Neuron (in vitro differentiated cells): ENCODE results near the gene PPFIBP1.
"Not testable (repeated sequence)": the region's sequence is repeated elsewhere in the genome, so short reads cannot be mapped to it uniquely, and the experiment has no call there.

Experiments used
- H2AFZ ChIP-seq: one replicate; pipeline ENCODE4 v1.6.1; 2013; ENCODE audit warnings: low read depth, mild to moderate bottlenecking, inconsistent platforms, low read length, moderate library complexity
- H3K27me3 ChIP-seq: one replicate; pipeline ENCODE4 v1.6.1; 2013; ENCODE audit warnings: low read length; ENCODE audit not compliant: insufficient read depth
- H3K36me3 ChIP-seq: one replicate; pipeline ENCODE4 v1.6.1; 2013; ENCODE audit warnings: low read length; ENCODE audit not compliant: insufficient read depth
- H3K4me1 ChIP-seq: one replicate; pipeline ENCODE4 v1.6.1; 2013; ENCODE audit warnings: low read length; ENCODE audit not compliant: insufficient read depth
- H3K4me3 ChIP-seq: 2 replicates; pipeline ENCODE4 v1.5.1; 2013; ENCODE audit warnings: mild to moderate bottlenecking, low read length, moderate library complexity
- H3K9me3 ChIP-seq: one replicate; pipeline ENCODE4 v1.6.1; 2013; ENCODE audit warnings: low read length

The PPFIBP1 gene

GRCh38 chr12:27583057-27583797, 59.2 kb downstream of the PPFIBP1 start:
- Histone ChIP-seq H3K4me1 (no peaks in the 10 kb centered on the region), H3K36me3 (peaks cover 6% of the 10 kb centered on the region), H3K4me3 (no peak overlapping the region), H2AFZ (no peak overlapping the region), H3K9me3 (no peaks in the 10 kb centered on the region), H3K27me3 (no peaks in the 10 kb centered on the region)

- Histone ChIP-seq H3K36me3 (peaks cover 3% of the 10 kb centered on the region), H3K4me3 (no peak overlapping the region), H3K9me3 (no peaks in the 10 kb centered on the region), H2AFZ (no peak overlapping the region), H3K27me3 (no peaks in the 10 kb centered on the region), H3K4me1 (no peaks in the 10 kb centered on the region)
Measured at GRCh38 chr12:27583981-27584380, 60.0 kb downstream of the PPFIBP1 start.

GRCh38 chr12:27585739-27586265, 61.8 kb downstream of the PPFIBP1 start:
- Histone ChIP-seq H3K4me3 (no peak overlapping the region), H3K36me3 (no peaks in the 10 kb centered on the region), H3K27me3 (no peaks in the 10 kb centered on the region), H3K4me1 (no peaks in the 10 kb centered on the region), H2AFZ (no peak overlapping the region), H3K9me3 (no peaks in the 10 kb centered on the region)

GRCh38 chr12:27588075-27588730, 64.2 kb downstream of the PPFIBP1 start:
- H2AFZ ChIP-seq, H3K4me3 ChIP-seq: not testable (repeated sequence)

DNA sequence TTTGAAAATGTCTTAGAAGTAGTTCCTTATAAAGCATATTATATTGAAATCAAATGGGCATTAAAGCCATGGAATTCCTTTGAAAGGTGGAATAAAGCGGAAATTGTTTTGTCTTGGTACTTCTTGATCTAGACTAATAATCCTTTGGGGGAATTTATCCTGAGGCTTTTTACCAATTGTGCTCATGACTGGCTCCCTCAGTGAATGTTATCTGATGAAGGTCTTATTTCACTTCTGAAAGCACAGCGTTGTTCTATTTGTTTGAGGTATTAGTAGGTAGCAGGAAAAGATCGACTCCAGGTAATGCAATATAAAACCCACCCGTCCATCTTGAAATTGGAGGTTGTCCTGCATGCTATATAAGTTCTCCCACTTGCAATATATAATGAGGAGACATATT, 64.8 kb downstream of the PPFIBP1 start:
- Histone ChIP-seq H3K4me3 (no peak overlapping the region), H3K36me3 (no peaks in the 10 kb centered on the region), H2AFZ (no peak overlapping the region)

More at GRCh38 chr12:27588075-27588730, 64.2 kb downstream of the PPFIBP1 start:
- not testable (repeated sequence) for H3K27me3 ChIP-seq, H3K4me1 ChIP-seq, H3K9me3 ChIP-seq, H3K36me3 ChIP-seq

GRCh38 chr12:27589419-27589818, 65.4 kb downstream of the PPFIBP1 start:
- Histone ChIP-seq H3K4me3 (no peak overlapping the region), H3K4me1 (no peaks in the 10 kb centered on the region), H2AFZ (no peak overlapping the region), H3K27me3 (no peaks in the 10 kb centered on the region), H3K9me3 (no peaks in the 10 kb centered on the region), H3K36me3 (no peaks in the 10 kb centered on the region)

More for the DNA sequence above, 64.8 kb downstream of the PPFIBP1 start:
- no peaks in the 10 kb centered on the region for H3K4me1 ChIP-seq
- no peaks in the 10 kb centered on the region for H3K9me3 ChIP-seq
- H3K27me3 ChIP-seq: no peaks in the 10 kb centered on the region

DNA sequence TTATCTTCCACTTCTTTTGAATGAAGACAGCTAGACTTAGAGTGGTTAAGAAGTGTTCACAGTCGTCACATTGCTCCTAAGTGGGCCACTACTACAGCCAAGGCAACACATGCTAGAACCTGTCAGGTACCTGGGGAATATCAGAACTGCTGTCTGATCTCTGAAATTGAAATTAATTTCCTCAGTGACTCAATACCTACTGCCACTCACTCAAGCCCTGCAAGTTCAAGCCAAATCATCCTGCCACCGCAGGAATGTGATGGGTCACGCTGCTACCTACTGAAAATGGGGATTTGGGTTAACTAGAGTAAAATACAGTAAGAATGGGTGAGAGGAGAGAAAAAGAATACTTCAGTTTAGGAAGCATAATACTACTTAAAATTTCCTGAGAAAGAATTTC, 67.7 kb downstream of the PPFIBP1 start:
- H2AFZ ChIP-seq, H3K27me3 ChIP-seq, H3K4me1 ChIP-seq, H3K4me3 ChIP-seq, H3K9me3 ChIP-seq, H3K36me3 ChIP-seq: not testable (repeated sequence)

GRCh38 chr12:27592548-27592947, 68.5 kb downstream of the PPFIBP1 start:
- H2AFZ ChIP-seq: no peak overlapping the region

DNA sequence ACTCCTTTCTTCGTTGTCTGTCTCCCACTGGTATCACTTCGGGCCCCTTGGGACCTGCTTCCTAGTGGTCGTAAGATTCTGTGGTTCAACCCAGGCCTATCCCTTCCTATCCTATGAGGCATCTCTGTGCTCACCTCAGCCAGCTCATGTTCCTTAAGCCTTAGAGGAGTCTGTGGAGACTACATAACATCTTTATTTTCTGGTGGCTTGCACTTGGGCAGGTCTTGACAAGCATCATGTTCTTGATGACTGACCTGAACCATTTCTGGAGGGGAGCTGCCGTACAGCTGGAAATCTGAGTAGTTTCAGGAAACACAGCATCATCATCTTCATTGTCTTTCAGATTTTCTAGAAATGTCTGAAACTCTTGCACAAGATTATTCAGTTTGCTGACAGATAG, 69.3 kb downstream of the PPFIBP1 start:
- H3K9me3 ChIP-seq: no peaks in the 10 kb centered on the region
- H3K36me3 ChIP-seq: no peaks in the 10 kb centered on the region
- H3K27me3 ChIP-seq: no peaks in the 10 kb centered on the region
- H3K4me1 ChIP-seq: peaks cover 5% of the 10 kb centered on the region
- H3K4me3 ChIP-seq: no peak overlapping the region
- no peak overlapping the region for H2AFZ ChIP-seq

More at GRCh38 chr12:27592548-27592947, 68.5 kb downstream of the PPFIBP1 start:
- Histone ChIP-seq H3K27me3 (no peaks in the 10 kb centered on the region), H3K36me3 (no peaks in the 10 kb centered on the region), H3K4me1 (peaks cover 5% of the 10 kb centered on the region), H3K9me3 (no peaks in the 10 kb centered on the region), H3K4me3 (no peak overlapping the region)

- Histone ChIP-seq H3K4me3 (no peak overlapping the region), H3K27me3 (no peaks in the 10 kb centered on the region), H3K4me1 (peaks cover 5% of the 10 kb centered on the region), H3K9me3 (no peaks in the 10 kb centered on the region), H2AFZ (no peak overlapping the region), H3K36me3 (no peaks in the 10 kb centered on the region)
Measured at GRCh38 chr12:27595231-27595642, 71.2 kb downstream of the PPFIBP1 start.

DNA sequence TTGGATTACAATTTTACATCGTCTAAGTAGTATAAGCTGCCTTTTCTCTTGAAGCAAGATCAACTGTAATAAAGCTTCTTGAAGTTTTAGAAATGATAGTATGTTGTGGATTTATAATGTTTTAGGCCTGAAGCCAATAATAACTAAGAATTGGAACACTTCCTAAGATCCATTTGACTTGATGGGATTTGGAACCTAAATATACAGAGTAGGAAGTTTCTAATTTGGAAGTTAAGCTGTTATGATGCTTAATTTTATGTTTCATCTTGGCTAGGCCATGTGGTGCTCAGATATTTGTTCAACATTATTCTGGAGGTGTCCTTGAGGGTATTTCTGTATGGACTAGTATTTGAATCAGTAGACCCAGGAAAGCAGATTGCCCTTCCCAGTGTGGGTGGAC, 74.9 kb downstream of the PPFIBP1 start:
- H3K4me3 ChIP-seq, H3K9me3 ChIP-seq, H3K36me3 ChIP-seq: not testable (repeated sequence)

GRCh38 chr12:27601056-27601828, 77.2 kb downstream of the PPFIBP1 start:
- not testable (repeated sequence) for H3K4me1 ChIP-seq, H3K4me3 ChIP-seq, H3K36me3 ChIP-seq

More for the DNA sequence above, 74.9 kb downstream of the PPFIBP1 start:
- not testable (repeated sequence) for H3K4me1 ChIP-seq, H3K27me3 ChIP-seq, H2AFZ ChIP-seq

DNA sequence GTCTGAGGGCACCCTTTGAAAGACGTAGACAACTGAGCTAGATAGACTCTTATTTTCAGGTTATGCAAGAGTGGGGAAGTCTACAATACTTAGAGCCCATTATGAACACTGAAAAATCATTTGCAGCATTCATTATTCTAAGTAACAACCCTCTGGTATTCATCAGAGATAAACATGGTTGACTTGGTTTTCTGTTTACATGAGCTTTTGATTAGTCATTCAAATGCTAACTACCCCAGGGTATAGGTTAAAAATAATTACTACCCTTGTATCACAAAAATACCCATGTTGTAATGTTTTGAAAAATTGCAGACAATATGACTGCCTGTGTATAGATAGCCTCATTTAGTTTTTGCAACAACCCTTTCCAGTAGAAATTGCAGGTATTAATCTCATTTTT, 78.5 kb downstream of the PPFIBP1 start:
- Histone ChIP-seq H3K4me1 (no peaks in the 10 kb centered on the region), H3K27me3 (no peaks in the 10 kb centered on the region), H3K9me3 (no peaks in the 10 kb centered on the region), H3K4me3 (no peak overlapping the region), H2AFZ (no peak overlapping the region), H3K36me3 (no peaks in the 10 kb centered on the region)

More at GRCh38 chr12:27601056-27601828, 77.2 kb downstream of the PPFIBP1 start:
- not testable (repeated sequence) for H3K9me3 ChIP-seq, H3K27me3 ChIP-seq, H2AFZ ChIP-seq
